ACC112 (cell line): ENCODE measurements around the gene TFCP2L1.
"Not testable (repeated sequence)": the region's sequence is repeated elsewhere in the genome, so short reads cannot be mapped to it uniquely, and the experiment has no call there.

Experiments used
- H2AFZ ChIP-seq: fragments of 200-600 bp; sonication (generic); one replicate; pipeline ENCODE4 v1.6.0; 2017; ENCODE audit warnings: antibody characterized with exemption, low read length; ENCODE audit not compliant: unreplicated experiment
- H3K27ac ChIP-seq: fragments of 200-600 bp; sonication (generic); 2 replicates; pipeline ENCODE4 v1.5.1; 2014; ENCODE audit warnings: low read depth, mild to moderate bottlenecking, antibody characterized with exemption, low read length, moderate library complexity
- H3K27me3 ChIP-seq: fragments of 200-600 bp; sonication (generic); 2 replicates; pipeline ENCODE4 v1.6.1; 2014; ENCODE audit warnings: mild to moderate bottlenecking, antibody characterized with exemption, low read length, moderate library complexity, mixed read lengths; ENCODE audit not compliant: insufficient read depth
- H3K36me3 ChIP-seq: fragments of 200-600 bp; sonication (generic); 2 replicates; pipeline ENCODE4 v1.6.1; 2016; ENCODE audit warnings: mild to moderate bottlenecking, antibody characterized with exemption, low read length, moderate library complexity, mixed read lengths; ENCODE audit not compliant: insufficient read depth
- H3K4me1 ChIP-seq: fragments of 200-600 bp; sonication (generic); one replicate; pipeline ENCODE4 v1.6.1; 2016; ENCODE audit warnings: low read length, mixed read lengths; ENCODE audit not compliant: insufficient read depth, unreplicated experiment, control insufficient read depth
- H3K4me3 ChIP-seq: fragments of 200-600 bp; sonication (generic); 2 replicates; pipeline ENCODE4 v1.5.1; 2014; ENCODE audit warnings: mild to moderate bottlenecking, low read depth, low read length
- H3K79me2 ChIP-seq: fragments of 200-600 bp; sonication (generic); one replicate; pipeline ENCODE4 v1.6.0; 2016; ENCODE audit warnings: low read length; ENCODE audit not compliant: control insufficient read depth, unreplicated experiment, insufficient read depth

TFCP2L1 gene

GRCh38 chr2:121235542-121235941 lies 49.5 kb downstream of the TFCP2L1 start:
- Histone ChIP-seq H3K4me1 (no peaks in the 10 kb centered on the region), H3K36me3 (no peaks in the 10 kb centered on the region), H3K4me3 (no peak overlapping the region), H3K27ac (no peak overlapping the region), H2AFZ (no peak overlapping the region), H3K27me3 (peaks cover 64% of the 10 kb centered on the region), H3K79me2 (no peaks in the 10 kb centered on the region)

DNA sequence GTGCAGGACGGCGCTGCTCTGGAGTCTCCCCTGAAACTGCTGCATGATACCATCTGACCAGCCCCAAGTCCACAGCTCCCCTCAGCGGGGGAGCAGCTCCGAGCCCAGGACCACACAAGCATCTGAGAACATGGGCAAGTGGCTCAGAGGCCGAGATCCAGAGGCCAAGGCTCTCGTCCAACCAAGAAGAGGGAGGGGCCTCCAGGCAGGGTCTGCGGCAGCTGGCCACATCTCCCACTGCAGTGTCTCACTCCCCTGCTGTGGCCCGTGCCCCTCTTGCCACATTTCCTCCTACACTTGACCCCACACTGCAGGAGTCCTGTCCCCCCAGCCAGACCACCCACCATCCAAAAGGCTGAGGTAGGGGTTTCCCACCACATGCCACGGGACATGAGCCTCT lies 50.2 kb downstream of the TFCP2L1 start:
- no peaks in the 10 kb centered on the region for H3K36me3 ChIP-seq
- H2AFZ ChIP-seq, result no peak overlapping the region
- no peaks in the 10 kb centered on the region for H3K4me1 ChIP-seq
- H3K27me3 ChIP-seq, result peaks cover 59% of the 10 kb centered on the region
- H3K27ac ChIP-seq, result no peak overlapping the region
- H3K4me3 ChIP-seq, result no peak overlapping the region
- H3K79me2 ChIP-seq, result no peaks in the 10 kb centered on the region

DNA sequence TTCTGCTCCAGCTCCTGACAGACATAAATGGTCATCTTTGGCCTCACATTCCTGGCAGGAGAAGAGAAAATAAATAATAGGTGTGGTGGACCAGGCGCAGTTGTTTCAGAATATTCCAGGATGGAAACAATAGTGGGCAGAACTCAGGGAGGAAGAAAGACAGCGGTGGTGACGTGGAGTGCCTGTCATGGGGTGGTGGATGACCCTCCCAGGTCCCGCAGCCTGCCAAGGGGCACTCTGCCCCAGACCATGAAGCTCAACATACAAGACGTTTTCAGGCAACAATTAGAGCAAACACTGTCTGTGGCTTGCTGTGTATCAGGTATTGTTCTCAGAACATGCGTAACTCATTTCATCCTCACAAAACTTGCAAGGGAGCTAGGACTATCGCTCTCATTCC lies 50.9 kb downstream of the TFCP2L1 start:
- Histone ChIP-seq H3K4me1 (no peaks in the 10 kb centered on the region), H3K27me3 (peaks cover 56% of the 10 kb centered on the region), H3K27ac (no peak overlapping the region), H3K4me3 (no peak overlapping the region), H2AFZ (no peak overlapping the region), H3K36me3 (no peaks in the 10 kb centered on the region), H3K79me2 (no peaks in the 10 kb centered on the region)

GRCh38 chr2:121233486-121234110 lies 51.4 kb downstream of the TFCP2L1 start:
- Histone ChIP-seq H3K4me1 (no peaks in the 10 kb centered on the region), H3K4me3 (no peak overlapping the region), H3K36me3 (no peaks in the 10 kb centered on the region), H3K79me2 (no peaks in the 10 kb centered on the region), H3K27ac (no peak overlapping the region), H3K27me3 (peaks cover 51% of the 10 kb centered on the region), H2AFZ (no peak overlapping the region)

- no peaks in the 10 kb centered on the region for H3K36me3 ChIP-seq
- H3K27ac ChIP-seq, result no peak overlapping the region
- H2AFZ ChIP-seq, result no peak overlapping the region
- H3K4me1 ChIP-seq, result no peaks in the 10 kb centered on the region
- H3K4me3 ChIP-seq, result no peak overlapping the region
- H3K79me2 ChIP-seq, result no peaks in the 10 kb centered on the region
- H3K27me3 ChIP-seq, result peaks cover 42% of the 10 kb centered on the region
These were observed 52.3 kb downstream of the TFCP2L1 start for GRCh38 chr2:121232626-121233265.

- Histone ChIP-seq H2AFZ (no peak overlapping the region), H3K4me3 (no peak overlapping the region), H3K79me2 (no peaks in the 10 kb centered on the region), H3K27ac (no peak overlapping the region), H3K4me1 (no peaks in the 10 kb centered on the region), H3K27me3 (peaks cover 32% of the 10 kb centered on the region), H3K36me3 (no peaks in the 10 kb centered on the region)
These were observed 53.5 kb downstream of the TFCP2L1 start for GRCh38 chr2:121231385-121232000.

DNA sequence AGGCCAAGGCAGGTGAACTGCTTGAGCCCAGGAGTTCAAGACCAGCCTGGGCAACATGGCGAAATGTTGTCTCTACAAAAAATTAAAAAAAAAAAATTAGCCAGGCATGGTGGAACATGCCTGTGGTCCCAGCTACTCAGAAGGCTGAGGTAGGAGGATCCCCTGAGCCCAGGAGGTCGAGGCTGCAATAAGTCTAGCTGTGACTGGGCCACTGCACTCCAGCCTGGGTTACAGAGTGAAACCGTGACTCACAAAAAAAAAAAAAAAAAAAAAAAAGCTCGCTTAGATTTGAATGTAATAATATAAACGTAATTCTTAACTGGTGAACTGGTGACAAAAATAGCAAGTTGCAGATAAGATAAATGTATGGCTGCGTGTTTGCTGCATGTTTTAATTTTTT lies 56.5 kb downstream of the TFCP2L1 start:
- H2AFZ ChIP-seq, result no peak overlapping the region
- no peaks in the 10 kb centered on the region for H3K4me1 ChIP-seq
- peaks cover 18% of the 10 kb centered on the region for H3K27me3 ChIP-seq
- H3K27ac ChIP-seq, result no peak overlapping the region
- H3K79me2 ChIP-seq, result no peaks in the 10 kb centered on the region
- H3K36me3 ChIP-seq, result no peaks in the 10 kb centered on the region
- no peak overlapping the region for H3K4me3 ChIP-seq

DNA sequence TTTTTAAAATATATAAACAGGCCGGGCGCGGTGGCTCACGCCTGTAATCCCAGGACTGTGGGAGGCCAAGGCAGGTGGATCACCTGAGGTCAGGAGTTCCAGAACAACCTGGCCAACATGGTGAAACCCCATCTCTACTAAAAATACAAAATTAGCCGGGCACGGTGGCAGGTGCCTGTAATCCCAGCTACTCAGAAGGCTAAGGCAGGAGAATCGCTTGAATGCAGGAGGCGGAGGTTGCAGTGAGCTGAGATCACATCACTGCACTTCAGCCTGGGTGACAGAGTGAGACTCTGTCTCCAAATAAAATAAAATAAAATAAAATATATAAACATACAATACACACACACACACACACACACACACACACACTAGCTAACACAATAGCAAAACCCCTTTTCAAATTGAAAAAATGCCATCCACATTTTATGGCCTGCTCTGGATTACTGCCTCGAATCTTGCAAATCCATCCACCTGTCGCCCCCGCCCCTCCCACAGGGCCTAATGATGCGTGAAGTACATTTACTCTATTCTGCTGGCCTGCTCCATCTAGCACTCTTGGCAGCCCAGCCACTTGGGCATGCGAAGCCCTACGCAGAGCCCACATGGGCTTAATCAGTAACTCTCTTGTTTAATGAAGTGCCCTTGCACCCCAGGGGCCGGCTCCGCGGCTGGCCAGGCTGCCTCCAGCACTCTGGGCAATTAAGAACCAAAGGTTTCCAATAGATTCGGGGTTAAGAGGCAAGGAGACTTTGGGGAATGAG lies 57.4 kb downstream of the TFCP2L1 start:
- H3K4me3 ChIP-seq, H3K27ac ChIP-seq, H3K79me2 ChIP-seq, H3K36me3 ChIP-seq, H2AFZ ChIP-seq, H3K4me1 ChIP-seq: not testable (repeated sequence)
- H3K27me3 ChIP-seq, result peaks cover 11% of the 10 kb centered on the region; the same call in 1 of the 2 replicates

GRCh38 chr2:121225681-121226080 lies 59.3 kb downstream of the TFCP2L1 start:
- not testable (repeated sequence) for H3K27ac ChIP-seq, H3K36me3 ChIP-seq, H3K27me3 ChIP-seq, H3K79me2 ChIP-seq, H2AFZ ChIP-seq, H3K4me3 ChIP-seq, H3K4me1 ChIP-seq

GRCh38 chr2:121220995-121221394 lies 64.0 kb downstream of the TFCP2L1 start:
- no peaks in the 10 kb centered on the region for H3K79me2 ChIP-seq
- peaks cover 13% of the 10 kb centered on the region; the same call in 1 of the 2 replicates for H3K27me3 ChIP-seq
- H3K36me3 ChIP-seq, result no peaks in the 10 kb centered on the region
- no peak overlapping the region for H3K4me3 ChIP-seq
- no peak overlapping the region for H2AFZ ChIP-seq
- no peak overlapping the region for H3K27ac ChIP-seq
- no peaks in the 10 kb centered on the region for H3K4me1 ChIP-seq
